Brain microvascular endothelial cell (primary cell): ENCODE measurements around the gene SYNE1.

Source experiments
- DNase-seq: peaks from one replicate; pipeline ENCODE4 v3.0.0-alpha.2; 2020
- H3K27ac ChIP-seq: fragments of 250-450 bp; sonication (Bioruptor Pico); 2 replicates; pipeline ENCODE4 v1.5.1; 2020; ENCODE audit warnings: mild to moderate bottlenecking, moderate library complexity
- H3K27me3 ChIP-seq: fragments of 250-450 bp; sonication (Bioruptor Pico); replicated peaks from 2 replicates; pipeline ENCODE4 v1.5.1; 2020; ENCODE audit warnings: mild to moderate bottlenecking
- H3K36me3 ChIP-seq: fragments of 250-450 bp; sonication (Bioruptor Pico); replicated peaks from 2 replicates; pipeline ENCODE4 v1.5.1; 2020; ENCODE audit warnings: mild to moderate bottlenecking
- H3K4me3 ChIP-seq: 2 replicates; pipeline ENCODE4 v1.5.1; 2011; ENCODE audit warnings: low read depth, mild to moderate bottlenecking, control low read depth, low read length, moderate library complexity
- in situ Hi-C: cut with HindIII; loops from 2 replicates; pipeline ENCODE4 v1.10.0; 2017; ENCODE audit warnings: low sequenced_read_pairs, low pct_ligation_motif_present
- TF ChIP-seq, protein P1 (sequence below): IDR thresholded peaks from 2 replicates; pipeline ENCODE4 v1.5.1; 2011; ENCODE audit warnings: low read depth, mild to moderate bottlenecking, moderate library complexity, low read length, control low read depth, inconsistent platforms; ENCODE audit errors: missing control alignments

SYNE1 gene

GRCh38 chr6:152268846-152269442 is 368.2 kb downstream of the SYNE1 start:
- no peak overlapping the region for H3K4me3 ChIP-seq
- in situ Hi-C loops: no loop called here

DNA sequence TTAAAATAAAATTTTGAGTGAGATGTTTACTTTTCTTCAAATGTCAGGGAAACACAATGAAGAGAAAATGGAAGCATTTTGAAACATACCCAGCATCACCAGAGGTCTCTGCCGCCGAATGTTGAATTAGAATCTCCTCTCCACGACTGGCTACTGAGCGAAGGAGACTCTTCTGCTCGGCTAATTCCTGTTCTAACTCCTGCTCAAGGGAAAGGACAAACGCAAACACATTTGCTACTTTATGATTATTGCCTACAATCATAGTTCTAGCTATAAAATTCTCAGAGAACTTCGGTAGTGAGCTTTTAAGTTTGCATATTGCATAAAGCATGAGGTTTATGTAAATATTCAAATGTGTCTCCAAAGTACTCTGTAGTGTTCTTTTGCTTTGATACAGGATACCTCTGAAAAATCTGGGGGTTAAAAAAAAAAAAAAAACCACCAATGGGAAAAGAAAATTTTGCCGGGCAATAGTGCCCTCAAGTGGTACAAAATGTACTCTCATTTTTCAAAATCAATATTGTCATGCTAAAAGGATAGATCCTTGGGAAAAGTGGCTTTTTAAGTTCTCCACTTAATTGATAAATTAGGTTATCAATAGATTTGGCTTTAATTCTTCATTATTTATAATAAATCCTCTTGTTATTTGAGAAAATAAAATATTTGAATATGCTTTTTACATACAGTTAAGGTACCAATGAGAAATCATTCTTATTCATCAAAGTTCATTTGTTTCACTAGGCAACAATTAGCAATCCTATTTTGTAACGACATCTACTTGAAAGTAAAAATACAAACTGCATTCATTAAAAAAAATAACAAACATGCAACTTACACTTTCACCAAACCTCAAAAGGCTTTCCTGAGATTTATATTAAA is 369.0 kb downstream of the SYNE1 start:
- H3K27ac ChIP-seq: no peak overlapping the region
- peaks cover 15% of the 10 kb centered on the region for H3K36me3 ChIP-seq
- no peaks in the 10 kb centered on the region for H3K27me3 ChIP-seq
- in situ Hi-C loops: no loop called here
- TF ChIP-seq, protein P1, sequence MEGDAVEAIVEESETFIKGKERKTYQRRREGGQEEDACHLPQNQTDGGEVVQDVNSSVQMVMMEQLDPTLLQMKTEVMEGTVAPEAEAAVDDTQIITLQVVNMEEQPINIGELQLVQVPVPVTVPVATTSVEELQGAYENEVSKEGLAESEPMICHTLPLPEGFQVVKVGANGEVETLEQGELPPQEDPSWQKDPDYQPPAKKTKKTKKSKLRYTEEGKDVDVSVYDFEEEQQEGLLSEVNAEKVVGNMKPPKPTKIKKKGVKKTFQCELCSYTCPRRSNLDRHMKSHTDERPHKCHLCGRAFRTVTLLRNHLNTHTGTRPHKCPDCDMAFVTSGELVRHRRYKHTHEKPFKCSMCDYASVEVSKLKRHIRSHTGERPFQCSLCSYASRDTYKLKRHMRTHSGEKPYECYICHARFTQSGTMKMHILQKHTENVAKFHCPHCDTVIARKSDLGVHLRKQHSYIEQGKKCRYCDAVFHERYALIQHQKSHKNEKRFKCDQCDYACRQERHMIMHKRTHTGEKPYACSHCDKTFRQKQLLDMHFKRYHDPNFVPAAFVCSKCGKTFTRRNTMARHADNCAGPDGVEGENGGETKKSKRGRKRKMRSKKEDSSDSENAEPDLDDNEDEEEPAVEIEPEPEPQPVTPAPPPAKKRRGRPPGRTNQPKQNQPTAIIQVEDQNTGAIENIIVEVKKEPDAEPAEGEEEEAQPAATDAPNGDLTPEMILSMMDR: peak; percentile 42
- no peak overlapping the region for H3K4me3 ChIP-seq
- DNase-seq: no peak

More at GRCh38 chr6:152268846-152269442, 368.2 kb downstream of the SYNE1 start:
- H3K36me3 ChIP-seq: peaks cover 12% of the 10 kb centered on the region
- no peak for DNase-seq
- TF ChIP-seq, protein P1: no peak
- H3K27me3 ChIP-seq: no peaks in the 10 kb centered on the region
- H3K27ac ChIP-seq: no peak overlapping the region

GRCh38 chr6:152265651-152266050 is 371.5 kb downstream of the SYNE1 start:
- Histone ChIP-seq H3K27me3 (no peaks in the 10 kb centered on the region), H3K36me3 (peaks cover 18% of the 10 kb centered on the region), H3K4me3 (no peak overlapping the region), H3K27ac (no peak overlapping the region)
- no peak for DNase-seq
- TF ChIP-seq, protein P1: no peak
- in situ Hi-C loops: no loop called here

GRCh38 chr6:152263582-152263981 is 373.6 kb downstream of the SYNE1 start:
- in situ Hi-C loops: no loop called here
- TF ChIP-seq, protein P1: no peak
- Histone ChIP-seq H3K27me3 (no peaks in the 10 kb centered on the region), H3K27ac (no peak overlapping the region), H3K4me3 (no peak overlapping the region), H3K36me3 (peaks cover 26% of the 10 kb centered on the region)
- no peak for DNase-seq

- Histone ChIP-seq H3K36me3 (peaks cover 27% of the 10 kb centered on the region), H3K4me3 (no peak overlapping the region), H3K27me3 (no peaks in the 10 kb centered on the region), H3K27ac (no peak overlapping the region)
- no peak for DNase-seq
- TF ChIP-seq, protein P1: no peak
- in situ Hi-C loops: no loop called here
Observed at GRCh38 chr6:152261179-152261578, 376.0 kb downstream of the SYNE1 start.
